ENCODE data around the gene GABBR2. TPM values are rescaled to one million over a fixed set of nuclear protein-coding genes. Genes with fewer than 3 reads are reported as not detected.

The GABBR2 gene
- polyA plus RNA-seq, 1 of the 3 experiments (the other 2 are of a cell fraction) = not detected

GRCh38 chr9:98738741-98739140 is 30.0 kb upstream of the GABBR2 start (continued):
- TF ChIP-seq, protein P1, sequence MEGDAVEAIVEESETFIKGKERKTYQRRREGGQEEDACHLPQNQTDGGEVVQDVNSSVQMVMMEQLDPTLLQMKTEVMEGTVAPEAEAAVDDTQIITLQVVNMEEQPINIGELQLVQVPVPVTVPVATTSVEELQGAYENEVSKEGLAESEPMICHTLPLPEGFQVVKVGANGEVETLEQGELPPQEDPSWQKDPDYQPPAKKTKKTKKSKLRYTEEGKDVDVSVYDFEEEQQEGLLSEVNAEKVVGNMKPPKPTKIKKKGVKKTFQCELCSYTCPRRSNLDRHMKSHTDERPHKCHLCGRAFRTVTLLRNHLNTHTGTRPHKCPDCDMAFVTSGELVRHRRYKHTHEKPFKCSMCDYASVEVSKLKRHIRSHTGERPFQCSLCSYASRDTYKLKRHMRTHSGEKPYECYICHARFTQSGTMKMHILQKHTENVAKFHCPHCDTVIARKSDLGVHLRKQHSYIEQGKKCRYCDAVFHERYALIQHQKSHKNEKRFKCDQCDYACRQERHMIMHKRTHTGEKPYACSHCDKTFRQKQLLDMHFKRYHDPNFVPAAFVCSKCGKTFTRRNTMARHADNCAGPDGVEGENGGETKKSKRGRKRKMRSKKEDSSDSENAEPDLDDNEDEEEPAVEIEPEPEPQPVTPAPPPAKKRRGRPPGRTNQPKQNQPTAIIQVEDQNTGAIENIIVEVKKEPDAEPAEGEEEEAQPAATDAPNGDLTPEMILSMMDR (IDR thresholded peaks at IDR 0.05) = no peak

DNA sequence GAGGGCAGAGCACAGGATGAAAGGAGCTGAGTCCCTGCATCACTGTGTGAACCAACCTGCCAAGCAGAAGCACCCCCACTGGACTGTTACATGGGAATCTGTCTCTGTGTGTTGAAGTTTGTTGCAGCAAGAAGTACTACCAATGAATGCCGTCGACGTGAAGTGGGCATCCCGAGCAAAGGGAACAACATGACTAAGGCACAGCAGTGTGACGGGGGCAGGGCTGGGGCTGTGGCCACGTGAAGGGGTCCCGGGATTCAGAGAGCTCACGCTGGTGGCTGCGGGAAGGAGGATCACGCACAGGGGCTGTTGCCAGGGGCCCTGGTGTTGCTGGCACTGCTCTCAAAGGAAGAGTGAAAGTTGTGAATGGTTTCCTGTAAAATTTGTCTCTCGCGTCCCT is 27.5 kb upstream of the GABBR2 start:
- TF ChIP-seq MXI1 (IDR thresholded peaks at IDR 0.05; ENCODE audit: low read depth, low read length) (no peak), CHD2 (IDR thresholded peaks at IDR 0.05; ENCODE audit: low read length, partially characterized antibody) (no peak), RCOR1 (IDR thresholded peaks at IDR 0.05; ENCODE audit: low read length) (no peak), GATA2 (CRISPR knock-in tag; IDR thresholded peaks at IDR 0.05) (no peak), TAF1 (IDR thresholded peaks at IDR 0.05; ENCODE audit: borderline replicate concordance, low read depth, low read length) (no peak), NRF1 (IDR thresholded peaks at IDR 0.05; ENCODE audit: low read depth, low read length) (no peak), ELF1 (IDR thresholded peaks at IDR 0.05) (no peak), GABPA (IDR thresholded peaks at IDR 0.05; ENCODE audit: low read depth) (no peak), FOXJ3 (CRISPR knock-in tag; IDR thresholded peaks at IDR 0.05) (no peak), EZH2phosphoT487 (IDR thresholded peaks at IDR 0.05; ENCODE audit: borderline replicate concordance, low read depth) (no peak), TCF12 (IDR thresholded peaks at IDR 0.05) (no peak)
- TF ChIP-seq, protein P2, sequence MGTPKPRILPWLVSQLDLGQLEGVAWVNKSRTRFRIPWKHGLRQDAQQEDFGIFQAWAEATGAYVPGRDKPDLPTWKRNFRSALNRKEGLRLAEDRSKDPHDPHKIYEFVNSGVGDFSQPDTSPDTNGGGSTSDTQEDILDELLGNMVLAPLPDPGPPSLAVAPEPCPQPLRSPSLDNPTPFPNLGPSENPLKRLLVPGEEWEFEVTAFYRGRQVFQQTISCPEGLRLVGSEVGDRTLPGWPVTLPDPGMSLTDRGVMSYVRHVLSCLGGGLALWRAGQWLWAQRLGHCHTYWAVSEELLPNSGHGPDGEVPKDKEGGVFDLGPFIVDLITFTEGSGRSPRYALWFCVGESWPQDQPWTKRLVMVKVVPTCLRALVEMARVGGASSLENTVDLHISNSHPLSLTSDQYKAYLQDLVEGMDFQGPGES (IDR thresholded peaks at IDR 0.05; ENCODE audit: low read depth, low read length) = no peak
- no peak overlapping the region for H3K9ac ChIP-seq
- peaks cover 0 to 24% of the 10 kb centered on the region in 2 experiments; a peak in 2 of 4 replicates for H3K4me1 ChIP-seq (ENCODE audit: control insufficient read depth in 1 of 2, insufficient read depth in 2 of 2, low read depth in 1 of 2, low read length in 1 of 2)
- 90% methylated on average over 12 of the region's 12 CpGs for WGBS (ENCODE audit: low lambda C conversion rate)
- peaks cover 4% of the 10 kb centered on the region for H3F3A ChIP-seq (replicated peaks; ENCODE audit: insufficient read depth)
- no peaks in the 10 kb centered on the region; the same call in 1 of the 2 replicates for H3K9me3 ChIP-seq
- no peaks in the 10 kb centered on the region for H3K79me2 ChIP-seq (ENCODE audit: insufficient read depth)
- no peaks in the 10 kb centered on the region for H3K9me2 ChIP-seq
- DNase-seq = no peak
- H3K27me3 ChIP-seq (ENCODE audit: insufficient read depth) = no peaks in the 10 kb centered on the region
- no peak overlapping the region for H2AFZ ChIP-seq (ENCODE audit: low read depth)
- peaks cover 12 to 28% of the 10 kb centered on the region in 2 experiments for H3K36me3 ChIP-seq (replicated peaks in 1 of 2; ENCODE audit: control insufficient read depth in 1 of 2, insufficient read depth in 2 of 2, low read length in 1 of 2)
- POLR2A ChIA-PET = no interaction called here
- H3K4me2 ChIP-seq = no peak overlapping the region
- CTCF ChIA-PET = no interaction called here
- H3K4me3 ChIP-seq (ENCODE audit: low read depth in 2 of 2, low read length in 1 of 2) = no peak overlapping the region
- H4K20me1 ChIP-seq (ENCODE audit: insufficient read depth) = no peaks in the 10 kb centered on the region
- H3K27ac ChIP-seq (ENCODE audit: low read depth in 2 of 2, low read length in 1 of 2) = no peak overlapping the region

- Histone ChIP-seq H3K36me3 (replicated peaks in 1 of 2; ENCODE audit: control insufficient read depth in 1 of 2, insufficient read depth in 2 of 2, low read length in 1 of 2) (peaks cover 5 to 28% of the 10 kb centered on the region in 2 experiments), H3K9ac (no peak overlapping the region), H3K4me2 (no peak overlapping the region), H3K4me1 (ENCODE audit: control insufficient read depth in 1 of 2, insufficient read depth in 2 of 2, low read depth in 1 of 2, low read length in 1 of 2) (peaks cover 0 to 13% of the 10 kb centered on the region in 2 experiments; a peak in 1 of 4 replicates), H4K20me1 (ENCODE audit: insufficient read depth) (no peaks in the 10 kb centered on the region), H2AFZ (ENCODE audit: low read depth) (no peak overlapping the region), H3K27me3 (ENCODE audit: insufficient read depth) (no peaks in the 10 kb centered on the region), H3K27ac (ENCODE audit: low read depth in 2 of 2, low read length in 1 of 2) (no peak overlapping the region), H3F3A (replicated peaks; ENCODE audit: insufficient read depth) (no peaks in the 10 kb centered on the region), H3K4me3 (ENCODE audit: low read depth in 2 of 2, low read length in 1 of 2) (no peak overlapping the region), H3K9me3 (no peaks in the 10 kb centered on the region; the same call in 1 of the 2 replicates), H3K79me2 (ENCODE audit: insufficient read depth) (no peaks in the 10 kb centered on the region), H3K9me2 (no peaks in the 10 kb centered on the region)
- ChIA-PET CTCF (no interaction called here), POLR2A (no interaction called here)
- DNase-seq = no peak
- 93% methylated on average over 9 of the region's 9 CpGs for WGBS (ENCODE audit: low lambda C conversion rate)
- TF ChIP-seq, protein P3, sequence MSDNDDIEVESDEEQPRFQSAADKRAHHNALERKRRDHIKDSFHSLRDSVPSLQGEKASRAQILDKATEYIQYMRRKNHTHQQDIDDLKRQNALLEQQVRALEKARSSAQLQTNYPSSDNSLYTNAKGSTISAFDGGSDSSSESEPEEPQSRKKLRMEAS (IDR thresholded peaks at IDR 0.05; ENCODE audit: low read depth) = no peak
- TF ChIP-seq MXI1 (IDR thresholded peaks at IDR 0.05; ENCODE audit: low read depth, low read length) = no peak
- no peak for TF ChIP-seq FOXJ3 (CRISPR knock-in tag; IDR thresholded peaks at IDR 0.05)
- TF ChIP-seq, protein P4, sequence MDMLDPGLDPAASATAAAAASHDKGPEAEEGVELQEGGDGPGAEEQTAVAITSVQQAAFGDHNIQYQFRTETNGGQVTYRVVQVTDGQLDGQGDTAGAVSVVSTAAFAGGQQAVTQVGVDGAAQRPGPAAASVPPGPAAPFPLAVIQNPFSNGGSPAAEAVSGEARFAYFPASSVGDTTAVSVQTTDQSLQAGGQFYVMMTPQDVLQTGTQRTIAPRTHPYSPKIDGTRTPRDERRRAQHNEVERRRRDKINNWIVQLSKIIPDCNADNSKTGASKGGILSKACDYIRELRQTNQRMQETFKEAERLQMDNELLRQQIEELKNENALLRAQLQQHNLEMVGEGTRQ (IDR thresholded peaks at IDR 0.05; ENCODE audit: borderline replicate concordance, low read depth, low read length) = no peak
- TF ChIP-seq GABPA (IDR thresholded peaks at IDR 0.05; ENCODE audit: low read depth) = no peak
- TF ChIP-seq, protein P5, sequence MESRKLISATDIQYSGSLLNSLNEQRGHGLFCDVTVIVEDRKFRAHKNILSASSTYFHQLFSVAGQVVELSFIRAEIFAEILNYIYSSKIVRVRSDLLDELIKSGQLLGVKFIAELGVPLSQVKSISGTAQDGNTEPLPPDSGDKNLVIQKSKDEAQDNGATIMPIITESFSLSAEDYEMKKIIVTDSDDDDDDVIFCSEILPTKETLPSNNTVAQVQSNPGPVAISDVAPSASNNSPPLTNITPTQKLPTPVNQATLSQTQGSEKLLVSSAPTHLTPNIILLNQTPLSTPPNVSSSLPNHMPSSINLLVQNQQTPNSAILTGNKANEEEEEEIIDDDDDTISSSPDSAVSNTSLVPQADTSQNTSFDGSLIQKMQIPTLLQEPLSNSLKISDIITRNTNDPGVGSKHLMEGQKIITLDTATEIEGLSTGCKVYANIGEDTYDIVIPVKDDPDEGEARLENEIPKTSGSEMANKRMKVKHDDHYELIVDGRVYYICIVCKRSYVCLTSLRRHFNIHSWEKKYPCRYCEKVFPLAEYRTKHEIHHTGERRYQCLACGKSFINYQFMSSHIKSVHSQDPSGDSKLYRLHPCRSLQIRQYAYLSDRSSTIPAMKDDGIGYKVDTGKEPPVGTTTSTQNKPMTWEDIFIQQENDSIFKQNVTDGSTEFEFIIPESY (IDR thresholded peaks at IDR 0.05; ENCODE audit: borderline replicate concordance, low read depth) = no peak
- TF ChIP-seq MEF2A (IDR thresholded peaks at IDR 0.05; ENCODE audit: borderline replicate concordance, low read depth) = no peak
- TF ChIP-seq, protein P2 (IDR thresholded peaks at IDR 0.05; ENCODE audit: low read depth, low read length) = no peak
- no peak for TF ChIP-seq GATA2 (CRISPR knock-in tag; IDR thresholded peaks at IDR 0.05)
- no peak for TF ChIP-seq TAF1 (IDR thresholded peaks at IDR 0.05; ENCODE audit: borderline replicate concordance, low read depth, low read length)
- TF ChIP-seq NFIC (IDR thresholded peaks at IDR 0.05; ENCODE audit: borderline replicate concordance) = no peak
Measured at GRCh38 chr9:98732801-98733200, 24.1 kb upstream of the GABBR2 start.
